Lung microvascular endothelial cell (primary cell): ENCODE measurements around the gene EXOC3. TPM values are rescaled to one million over a fixed set of nuclear protein-coding genes. Genes with fewer than 3 reads are reported as not detected.

Experiments
- DNase-seq, 2 donors: peaks; one replicate each; pipeline versions ENCODE4 v3.0.0 to v3.0.0-alpha.2; 2010; ENCODE audit warnings: low read depth in 2 of 2
- total RNA-seq: library from RNA; depleted of rRNA; stranded (reverse); fragments of >200 nt; gene quantifications from 2 replicates; pipeline ENCODE4 v1.2.1, GENCODE V29; 2014

EXOC3 gene
- total RNA-seq, 1 donor from 2014 or later, result 25.0 TPM

DNA sequence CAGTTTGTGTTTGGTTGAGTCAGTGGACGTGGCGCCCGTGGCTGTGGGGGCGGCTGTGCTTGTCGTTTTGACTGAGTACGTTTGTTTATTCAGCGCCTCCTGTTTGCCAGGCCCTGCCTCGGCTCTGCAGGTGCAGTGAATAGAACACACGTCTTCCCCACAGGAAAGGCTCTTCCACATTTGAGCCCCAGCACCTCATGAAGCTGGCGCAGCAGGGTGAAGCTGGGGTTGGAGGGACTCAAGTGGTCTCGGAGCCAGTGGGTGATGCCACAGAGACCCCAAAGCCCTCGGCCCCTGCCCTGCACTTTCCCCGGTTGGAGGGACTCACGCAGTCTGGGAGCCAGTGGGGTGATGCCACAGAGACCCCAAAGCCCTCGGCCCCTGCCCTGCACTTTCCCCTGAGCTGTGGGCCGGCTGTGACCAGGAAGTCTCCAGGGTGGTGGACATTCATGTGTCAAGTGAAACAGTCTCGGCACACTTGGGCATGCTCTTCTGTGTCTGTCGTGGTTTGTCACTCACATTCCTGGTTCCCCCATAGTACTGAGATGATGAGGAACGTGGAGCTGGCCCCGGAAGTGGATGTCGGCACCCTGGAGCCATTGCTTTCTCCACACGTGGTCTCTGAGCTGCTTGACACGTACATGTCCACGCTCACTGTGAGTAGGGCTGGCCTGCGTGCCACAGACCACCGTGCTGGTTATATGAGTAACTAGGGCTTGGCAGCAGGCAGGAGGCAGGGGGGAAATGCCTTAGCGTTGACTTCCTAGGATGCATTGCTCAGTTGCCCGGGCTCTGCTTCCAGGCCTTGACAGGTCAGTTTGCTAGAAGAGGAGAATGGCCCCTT lies 13.6 kb downstream of the EXOC3 start:
- DNase-seq, result peak; percentile 70 to 81

DNA sequence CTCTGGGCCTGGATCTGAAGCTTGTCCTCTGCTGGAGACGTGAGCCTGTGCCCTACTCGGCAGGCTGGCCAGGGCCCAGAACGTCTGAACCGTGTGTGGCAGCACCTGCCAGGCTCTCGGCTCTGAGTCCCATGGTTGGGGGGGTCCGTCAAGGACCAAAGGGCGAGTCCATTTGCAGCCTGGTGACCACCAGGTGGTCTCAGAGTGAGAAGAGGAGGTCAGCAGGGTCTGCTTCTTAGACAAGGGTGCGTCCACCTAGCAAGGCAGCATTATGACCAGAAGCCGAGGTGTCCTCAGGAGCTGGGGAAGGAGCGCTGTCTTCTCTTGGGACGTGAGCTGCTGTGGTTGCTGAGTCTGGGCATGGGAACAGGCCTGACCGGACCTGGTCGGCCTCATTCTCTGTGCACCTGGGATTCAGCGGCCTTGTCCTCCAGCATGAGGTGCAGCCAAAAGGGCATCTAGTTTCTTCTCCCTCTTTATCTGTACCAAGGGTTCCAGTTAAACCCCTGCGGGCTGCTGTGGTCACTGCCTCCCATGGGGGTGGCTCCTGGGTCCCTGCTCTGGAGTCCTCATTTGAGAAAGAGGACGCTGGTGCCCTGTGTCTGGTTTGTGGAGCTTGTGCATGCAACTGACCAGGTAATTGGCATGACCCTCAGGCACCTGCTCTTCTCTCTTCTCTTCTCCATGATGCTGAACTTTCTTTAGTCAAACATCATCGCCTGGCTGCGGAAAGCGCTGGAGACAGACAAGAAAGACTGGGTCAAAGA lies 14.4 kb downstream of the EXOC3 start:
- no peak for DNase-seq

DNA sequence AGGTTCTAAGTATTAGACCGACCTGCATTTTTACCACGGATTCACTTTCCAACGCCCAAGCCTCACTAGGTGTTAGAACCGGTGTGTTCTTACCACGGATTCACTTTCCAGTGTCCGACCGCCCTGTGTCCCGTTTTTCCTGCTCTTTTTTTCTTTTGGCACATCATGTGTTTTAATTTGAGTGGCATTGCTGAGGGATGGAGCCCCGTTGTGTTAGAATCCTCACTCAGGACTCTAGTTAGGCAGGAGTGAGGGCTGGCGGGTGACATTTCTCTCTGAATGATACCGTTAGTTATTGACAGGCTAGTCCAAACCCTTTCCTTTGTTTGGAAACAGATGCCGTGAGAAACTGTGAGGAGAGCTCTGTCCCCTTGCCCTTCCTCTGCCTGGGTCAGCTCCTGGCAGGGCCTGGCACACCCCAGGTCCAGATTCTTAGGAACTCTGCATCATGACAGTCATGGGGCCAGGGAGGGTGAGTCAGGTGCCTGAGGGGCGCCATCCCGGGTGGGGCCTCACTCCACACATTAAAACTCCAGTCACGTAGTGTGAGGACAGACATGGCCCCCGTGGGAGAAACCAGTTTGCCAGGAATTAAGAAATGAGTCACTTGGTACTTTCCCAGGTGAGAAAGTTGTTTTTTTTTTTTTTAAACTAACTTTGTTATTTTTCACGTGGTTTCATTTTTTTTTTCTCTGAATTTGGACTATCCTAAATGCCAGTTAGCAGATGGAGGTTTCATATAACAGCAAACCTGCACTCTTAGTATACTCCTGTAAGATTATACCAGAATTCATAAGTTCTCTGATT lies 15.8 kb downstream of the EXOC3 start:
- DNase-seq, result peak; percentile 59 to 72

DNA sequence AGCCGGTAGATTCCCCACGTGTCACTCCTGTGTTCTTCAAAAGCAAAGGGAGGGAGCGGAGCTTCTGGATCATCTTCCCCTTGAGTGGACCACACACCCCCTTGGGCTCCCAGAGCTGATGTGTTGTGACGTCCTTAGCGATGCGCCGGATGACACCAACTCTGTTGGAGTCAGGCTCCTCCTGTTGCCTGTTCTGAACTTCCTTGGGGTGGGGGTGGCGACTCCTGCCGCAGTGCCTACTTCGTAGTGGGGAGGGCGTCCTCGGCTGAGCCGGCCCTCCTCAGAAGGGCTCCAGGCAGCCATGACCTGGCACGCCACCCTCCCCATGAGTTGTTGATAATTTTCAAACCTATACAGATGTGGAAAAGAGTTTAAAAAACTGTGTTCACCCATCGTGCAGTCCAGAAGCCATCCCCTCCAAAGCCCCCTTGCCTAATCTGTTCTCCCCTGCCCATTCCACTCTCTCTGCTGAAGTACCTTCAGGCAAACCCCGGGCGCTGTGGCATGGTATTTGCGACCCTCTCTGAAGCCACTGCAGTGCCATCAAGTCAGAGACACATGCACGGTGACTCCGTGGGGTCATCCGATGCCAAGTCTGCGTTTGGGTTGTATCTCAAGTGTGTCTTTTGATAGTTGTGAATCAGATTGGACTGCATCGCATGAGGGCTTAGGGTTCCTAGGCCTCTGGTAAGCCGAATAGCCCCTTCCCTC lies 16.7 kb downstream of the EXOC3 start:
- DNase-seq, result no peak

DNA sequence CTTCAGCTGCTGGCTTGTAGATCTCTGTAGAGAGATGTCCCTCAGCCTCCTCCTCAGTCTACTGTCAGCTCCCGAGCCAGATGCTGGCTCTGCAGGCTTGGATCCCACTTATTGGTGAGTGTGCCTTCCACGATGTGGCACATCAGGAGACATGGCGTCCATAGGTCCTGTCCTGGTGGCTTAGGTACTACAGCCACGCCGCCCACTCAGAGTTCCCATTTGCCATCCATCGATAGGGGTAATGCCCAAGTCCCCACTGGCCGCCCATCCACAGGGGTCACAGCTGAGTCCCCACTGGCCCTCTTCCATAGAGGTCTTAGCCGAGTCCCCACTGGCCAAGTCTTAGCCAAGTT lies 17.3 kb downstream of the EXOC3 start:
- DNase-seq, result no peak

DNA sequence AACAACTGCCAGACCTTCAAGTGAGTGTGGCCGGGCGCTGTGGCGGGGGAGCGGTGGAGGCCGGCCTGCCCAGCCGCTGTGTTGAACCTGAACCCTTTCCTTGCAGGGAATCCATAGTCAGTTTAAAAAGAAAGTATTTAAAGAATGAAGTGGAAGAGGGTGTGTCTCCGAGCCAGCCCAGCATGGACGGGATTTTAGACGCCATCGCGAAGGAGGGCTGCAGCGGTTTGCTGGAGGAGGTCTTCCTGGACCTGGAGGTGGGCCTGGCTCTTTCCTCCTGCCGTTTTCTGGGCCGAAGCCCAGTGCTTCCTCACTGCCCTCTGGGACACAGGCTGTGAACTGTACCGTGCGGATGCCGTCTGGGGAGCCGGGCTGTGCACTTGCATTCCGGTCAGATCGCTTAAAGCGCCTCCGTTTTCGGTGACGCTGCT lies 19.1 kb downstream of the EXOC3 start:
- no peak for DNase-seq

DNA sequence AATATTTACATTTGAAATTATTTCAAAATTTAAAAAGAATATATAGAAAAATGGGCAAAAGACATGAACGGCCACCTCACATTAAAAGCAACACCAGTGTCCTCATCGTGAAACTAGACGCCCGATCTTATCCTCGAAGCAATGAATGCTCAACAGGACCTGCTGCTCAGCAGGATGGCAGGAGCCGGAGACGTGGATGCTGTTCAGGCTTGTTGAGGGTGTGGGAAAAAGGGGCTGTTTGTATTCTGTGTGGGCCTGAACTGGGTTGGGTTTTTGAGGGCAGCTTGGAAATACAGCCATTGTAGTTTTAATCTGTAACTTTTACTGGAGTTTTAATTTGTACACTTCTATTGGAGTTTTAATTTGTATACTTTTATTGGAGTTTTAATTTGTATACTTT lies 20.3 kb downstream of the EXOC3 start:
- DNase-seq, result no peak

DNA sequence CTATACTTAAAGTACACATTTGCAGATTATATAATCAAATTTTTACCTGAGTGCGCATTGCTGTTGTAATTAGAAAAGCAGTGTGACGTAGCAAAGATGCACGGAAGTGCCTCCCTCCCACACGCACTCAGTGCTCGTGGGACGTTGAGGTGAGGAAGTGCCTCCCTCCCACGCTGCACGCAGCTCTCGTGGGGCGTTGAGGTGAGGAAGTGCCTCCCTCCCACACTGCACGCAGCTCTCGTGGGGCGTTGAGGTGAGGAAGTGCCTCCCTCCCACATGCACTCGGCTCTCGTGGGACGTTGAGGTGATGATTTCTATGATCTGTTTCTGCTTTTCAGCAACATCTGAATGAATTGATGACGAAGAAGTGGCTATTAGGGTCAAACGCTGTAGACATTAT lies 21.0 kb downstream of the EXOC3 start:
- DNase-seq, result no peak

DNA sequence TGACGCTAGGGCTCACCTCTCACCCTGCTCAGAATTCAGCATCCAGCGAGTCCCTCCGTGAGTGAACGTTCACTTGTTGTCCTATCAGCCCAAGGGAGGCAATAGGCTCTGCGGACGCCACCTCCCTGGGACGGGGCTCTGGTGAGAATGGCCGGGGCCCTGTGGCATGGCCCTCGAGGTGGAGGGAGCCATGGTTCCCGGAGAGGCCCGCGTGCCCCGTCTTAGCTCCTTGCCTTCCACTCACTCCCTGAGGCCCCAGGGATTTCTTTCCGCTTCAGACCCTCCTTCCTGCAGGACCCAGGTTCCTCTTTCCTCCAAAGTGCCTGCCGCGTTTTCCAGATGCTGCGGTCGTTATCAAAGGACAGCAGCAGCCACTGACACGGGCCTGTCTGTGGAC lies 21.5 kb downstream of the EXOC3 start:
- DNase-seq, result no peak

DNA sequence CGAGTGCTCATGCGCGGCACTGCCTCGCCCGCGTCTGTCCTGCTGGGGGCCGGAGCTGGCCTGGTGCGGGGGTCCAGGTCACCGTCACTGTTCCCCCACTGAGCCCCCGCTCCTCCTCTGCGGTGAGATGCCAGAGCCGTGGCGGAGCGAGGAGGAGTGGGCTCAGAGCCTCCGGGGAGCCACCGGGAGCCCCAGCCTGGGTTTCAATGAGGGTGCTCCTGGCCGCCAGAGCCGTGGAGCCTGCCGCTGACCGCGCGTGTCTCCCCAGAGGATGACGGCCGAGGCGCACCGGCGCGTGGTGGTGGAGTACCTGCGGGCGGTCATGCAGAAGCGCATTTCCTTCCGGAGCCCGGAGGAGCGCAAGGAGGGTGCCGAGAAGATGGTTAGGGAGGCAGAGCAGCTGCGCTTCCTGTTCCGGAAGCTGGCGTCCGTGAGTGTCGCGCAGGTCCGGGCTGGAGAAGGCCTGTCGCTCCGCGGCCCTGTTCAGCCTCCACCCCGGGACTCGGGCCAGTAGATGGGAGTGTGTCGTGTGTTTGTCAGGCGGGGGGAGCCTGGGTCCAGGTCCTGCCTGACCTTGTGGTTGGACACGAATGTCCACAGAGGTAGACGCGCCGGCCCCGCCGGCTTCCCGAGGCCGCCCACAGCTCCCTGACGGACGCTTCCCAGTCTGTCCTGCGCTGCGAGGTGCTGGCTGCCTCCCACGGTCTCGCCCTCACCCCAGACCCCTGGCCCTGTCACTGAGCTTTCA lies 22.0 kb downstream of the EXOC3 start:
- no peak for DNase-seq

DNA sequence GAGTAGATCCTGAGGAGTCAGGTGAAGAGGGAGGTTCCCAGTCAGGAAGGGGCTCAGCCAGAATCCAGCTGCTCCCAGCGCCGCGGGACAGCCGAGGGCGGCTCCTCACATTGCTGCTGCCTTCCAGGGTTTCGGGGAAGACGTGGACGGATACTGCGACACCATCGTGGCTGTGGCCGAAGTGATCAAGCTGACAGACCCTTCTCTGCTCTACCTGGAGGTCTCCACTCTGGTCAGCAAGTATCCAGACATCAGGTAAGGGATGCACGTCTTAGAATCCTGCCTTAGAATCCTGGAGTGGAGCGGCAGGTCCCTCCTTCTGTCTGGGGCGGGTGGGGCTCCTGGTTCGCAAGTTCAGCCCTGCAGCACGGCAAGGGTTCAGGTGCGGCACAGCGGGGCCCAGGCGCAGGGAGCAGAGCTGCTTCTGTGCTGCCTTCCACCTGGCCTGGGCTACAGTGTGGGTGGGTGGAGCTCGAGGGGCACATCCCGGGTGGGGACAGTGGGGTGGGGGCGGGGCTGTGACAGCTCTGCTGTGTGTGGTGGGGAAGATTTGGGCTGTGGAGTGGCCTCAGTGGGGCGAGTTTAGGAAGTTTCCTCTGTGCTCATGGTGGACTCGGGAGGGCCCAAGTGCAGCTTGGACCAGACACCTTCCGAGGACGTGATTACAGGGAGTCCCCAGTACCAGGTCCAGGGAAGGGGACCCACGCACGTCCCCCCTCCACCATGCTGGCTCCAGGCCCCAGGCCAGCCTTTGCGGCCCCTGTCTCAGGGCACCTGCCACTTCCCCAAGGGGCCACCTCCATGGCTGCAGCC lies 22.8 kb downstream of the EXOC3 start:
- no peak for DNase-seq

DNA sequence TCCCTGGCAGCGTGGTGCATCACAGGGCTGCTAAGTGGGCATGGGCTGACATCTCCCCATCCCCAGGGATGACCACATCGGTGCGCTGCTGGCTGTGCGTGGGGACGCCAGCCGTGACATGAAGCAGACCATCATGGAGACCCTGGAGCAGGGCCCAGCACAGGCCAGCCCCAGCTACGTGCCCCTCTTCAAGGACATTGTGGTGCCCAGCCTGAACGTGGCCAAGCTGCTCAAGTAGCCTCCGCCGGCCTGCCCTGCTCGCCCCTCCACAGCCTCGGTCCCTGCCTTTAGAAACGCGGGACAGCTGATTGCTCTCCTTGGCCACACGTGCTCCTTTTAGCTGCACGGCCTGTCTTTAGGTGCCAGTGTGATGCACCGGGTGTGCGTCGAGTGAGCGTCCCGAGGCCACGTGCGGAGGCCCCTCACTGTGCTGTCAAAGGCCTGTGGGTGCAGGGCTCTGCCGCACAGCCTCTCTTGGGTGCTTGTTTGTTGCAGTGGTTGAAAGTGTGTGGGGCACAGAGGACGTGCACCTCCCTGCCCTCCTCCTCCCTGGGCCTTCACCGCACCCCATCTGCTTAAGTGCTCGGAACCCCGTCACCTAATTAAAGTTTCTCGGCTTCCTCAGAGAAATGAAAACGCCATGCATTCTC lies 23.8 kb downstream of the EXOC3 start:
- DNase-seq, result no peak

DNA sequence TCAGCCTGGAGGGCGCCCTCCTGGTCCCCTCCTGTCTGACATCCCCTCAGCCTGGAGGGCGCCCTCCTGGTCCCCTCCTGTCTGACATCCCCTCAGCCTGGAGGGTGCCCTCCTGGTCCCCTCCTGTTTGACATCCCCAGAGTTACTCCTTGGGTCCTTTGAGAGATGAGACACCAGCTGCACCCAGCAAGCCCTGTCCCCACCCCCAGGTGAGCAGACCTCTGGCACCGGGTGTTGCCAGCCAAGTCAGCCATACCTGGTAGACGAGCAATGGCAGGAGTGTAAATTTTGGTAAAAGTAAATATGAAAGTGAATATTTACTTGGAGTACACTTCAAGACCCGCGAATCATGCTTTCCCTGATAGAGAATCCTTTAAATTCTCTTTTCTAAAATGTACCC lies 25.4 kb downstream of the EXOC3 start:
- DNase-seq, result no peak

DNA sequence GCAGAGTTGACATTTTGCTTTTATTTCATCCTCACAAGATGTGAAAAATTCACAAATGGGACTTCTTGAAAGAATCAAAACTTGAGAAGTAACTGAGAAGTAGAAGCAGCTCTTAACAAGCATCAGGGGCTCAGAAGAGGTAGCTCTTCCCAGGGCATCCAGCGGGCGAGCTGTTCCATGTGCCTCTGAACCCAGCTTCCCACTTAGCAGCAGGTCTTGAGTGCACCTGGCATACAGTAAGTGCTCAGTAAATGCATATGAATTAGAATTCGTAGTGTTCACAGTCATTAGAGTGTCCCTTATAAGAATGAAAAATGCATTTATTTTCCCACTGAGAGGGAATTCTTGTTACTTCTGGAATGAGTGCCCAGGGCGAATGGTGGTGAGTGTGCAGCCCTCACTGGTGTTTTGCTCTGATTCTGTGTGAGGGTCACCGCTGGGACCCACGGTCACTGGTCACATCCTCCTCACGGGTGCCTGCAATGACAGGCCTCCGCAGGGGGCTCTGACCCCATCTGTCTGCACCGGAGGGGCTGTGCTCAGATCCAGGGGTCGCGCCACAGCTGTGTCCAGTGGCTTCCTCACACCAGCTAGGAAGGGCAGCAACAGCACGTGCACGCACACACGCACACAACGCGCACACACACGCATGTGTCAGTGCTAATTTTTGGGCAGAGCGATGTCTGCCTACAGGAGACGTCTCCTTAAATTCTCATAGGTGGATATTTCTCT lies 26.9 kb downstream of the EXOC3 start:
- DNase-seq, result peak in 1 of 2 donors; percentile 80

DNA sequence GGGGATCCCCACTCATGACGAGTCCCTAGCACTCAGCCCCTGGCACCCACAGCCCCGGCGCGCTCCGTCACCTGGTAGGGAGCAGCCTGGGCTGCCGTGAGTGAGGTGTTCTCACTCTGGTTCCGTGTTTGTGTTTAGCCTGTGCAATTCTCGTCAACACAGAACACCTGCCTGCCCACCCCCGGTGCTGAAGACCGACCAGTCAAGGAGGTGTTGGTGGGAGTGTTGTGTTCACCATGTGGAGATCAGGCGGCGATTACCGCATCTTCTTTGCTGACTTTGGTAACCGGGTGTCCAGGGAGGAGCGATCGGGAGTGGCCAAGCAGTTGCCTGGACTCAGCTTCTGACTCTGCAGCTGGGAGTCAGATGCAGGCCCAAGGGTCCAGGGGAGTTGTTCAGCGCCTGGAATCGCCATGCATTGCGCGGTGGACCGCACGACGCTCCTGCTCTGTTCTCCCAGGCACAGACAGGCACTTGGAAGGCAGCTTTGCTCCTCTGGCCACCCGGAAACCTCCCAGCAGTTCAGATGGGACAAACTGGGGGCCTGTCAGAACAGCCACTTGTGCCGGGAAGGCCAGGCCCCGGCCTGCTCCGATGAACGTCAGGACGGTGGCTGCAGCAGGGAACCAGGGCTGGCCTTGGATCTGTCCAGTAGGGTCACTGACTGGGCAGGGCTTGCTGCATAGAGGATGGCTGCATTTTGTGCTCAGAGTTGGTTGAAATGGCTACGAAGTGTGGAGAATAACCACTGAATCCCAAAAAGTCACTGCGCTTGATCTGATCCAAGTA lies 28.2 kb downstream of the EXOC3 start:
- DNase-seq, result no peak

DNA sequence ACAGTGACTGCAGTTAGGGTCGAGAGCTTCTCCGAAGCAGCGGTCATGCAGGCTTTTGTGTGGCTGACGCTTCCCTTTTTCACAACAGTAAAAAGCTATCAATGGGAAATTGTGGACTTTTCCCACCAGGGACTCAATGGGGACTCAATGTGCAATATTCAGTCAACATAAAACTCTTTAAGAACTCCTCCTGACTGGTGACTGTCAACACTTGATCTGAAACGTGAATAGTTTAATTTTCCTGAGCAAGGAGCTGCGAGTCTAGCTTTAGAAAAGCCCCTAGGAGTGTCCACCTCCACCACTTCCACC lies 28.7 kb downstream of the EXOC3 start:
- DNase-seq, result no peak

DNA sequence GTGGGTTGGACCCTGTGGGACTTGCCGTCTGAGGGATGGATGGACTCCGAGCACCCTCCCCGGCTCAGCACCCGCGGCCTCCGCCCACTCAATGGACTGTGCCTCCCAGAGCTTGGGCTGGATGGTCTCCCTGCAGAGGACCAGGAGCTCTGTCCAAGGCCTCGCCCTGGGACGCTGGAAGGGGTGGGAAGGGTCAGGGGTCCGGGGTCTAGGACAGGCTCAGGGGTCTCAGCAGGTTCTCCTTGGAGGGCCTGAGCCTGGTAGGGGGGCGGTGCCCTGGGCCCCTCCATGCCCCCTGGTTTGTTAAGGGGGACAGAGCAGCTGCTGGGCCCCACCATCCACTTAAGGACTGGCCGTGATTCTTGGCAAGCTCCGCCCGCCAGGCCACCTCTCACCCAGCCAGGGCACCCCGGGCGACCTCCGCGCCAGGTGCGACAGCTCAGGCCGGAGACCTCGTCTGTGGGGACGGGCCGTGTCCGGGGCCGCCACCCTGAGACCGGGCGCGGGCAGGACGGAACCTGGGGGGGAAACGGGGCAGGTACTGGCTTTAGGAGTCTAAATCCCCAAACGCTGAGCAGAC lies 29.2 kb downstream of the EXOC3 start:
- no peak for DNase-seq
